22Rv1 (cell line): ENCODE results near the gene GRAMD4.

Experiments used
- CTCF ChIP-seq: fragments of 450-650 bp; IDR thresholded peaks from 2 replicates; pipeline ENCODE4 v1.5.1; 2017; ENCODE audit warnings: mild to moderate bottlenecking
- ZFX ChIP-seq: fragments of 450-650 bp; IDR thresholded peaks from 2 replicates; pipeline ENCODE4 v1.6.1; 2017; ENCODE audit warnings: antibody characterized with exemption, borderline replicate concordance

DNA sequence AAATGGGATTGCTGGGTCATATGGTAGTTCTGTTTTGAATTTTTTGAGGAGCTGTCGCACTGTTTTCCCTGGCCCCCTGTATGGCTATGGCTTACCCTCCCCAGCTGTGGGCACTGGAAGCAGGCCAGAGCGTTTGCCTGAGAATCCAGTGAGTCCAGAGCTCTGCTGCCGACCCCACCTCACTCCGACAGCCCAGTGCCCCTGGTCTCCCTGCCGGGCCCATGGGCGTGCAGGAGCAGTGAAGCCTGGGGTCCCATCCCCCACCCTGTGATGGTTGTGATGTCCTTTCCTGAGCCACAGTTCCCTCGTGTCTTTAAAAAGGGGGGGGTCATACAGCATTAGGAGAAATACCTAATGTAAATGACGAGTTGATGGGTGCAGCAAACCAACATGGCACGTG lies 13.3 kb upstream of the GRAMD4 start:
- no peak for TF ChIP-seq CTCF
- TF ChIP-seq ZFX = no peak
